ENCODE data around the gene RBFOX1.

RBFOX1 gene

DNA sequence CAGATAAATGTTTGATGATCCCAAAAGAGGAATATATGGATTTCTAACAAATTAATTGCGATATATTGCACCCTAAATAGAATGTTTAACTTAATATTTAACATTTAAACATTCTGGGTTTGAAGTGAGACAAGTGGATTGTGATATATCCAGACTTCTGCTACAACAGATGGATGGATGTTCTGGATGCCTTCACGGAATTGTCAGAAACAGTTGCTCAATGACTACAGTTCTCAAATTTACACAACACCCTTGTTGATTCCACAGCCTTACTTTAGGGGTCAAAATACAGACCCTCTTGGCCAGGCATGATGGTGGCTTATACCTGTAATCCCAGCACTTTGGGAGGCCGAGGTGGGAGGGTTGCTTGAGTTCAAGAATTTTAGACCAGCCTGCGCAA lies 250.8 kb downstream of the RBFOX1 start:
- TF ChIP-seq, protein P1, sequence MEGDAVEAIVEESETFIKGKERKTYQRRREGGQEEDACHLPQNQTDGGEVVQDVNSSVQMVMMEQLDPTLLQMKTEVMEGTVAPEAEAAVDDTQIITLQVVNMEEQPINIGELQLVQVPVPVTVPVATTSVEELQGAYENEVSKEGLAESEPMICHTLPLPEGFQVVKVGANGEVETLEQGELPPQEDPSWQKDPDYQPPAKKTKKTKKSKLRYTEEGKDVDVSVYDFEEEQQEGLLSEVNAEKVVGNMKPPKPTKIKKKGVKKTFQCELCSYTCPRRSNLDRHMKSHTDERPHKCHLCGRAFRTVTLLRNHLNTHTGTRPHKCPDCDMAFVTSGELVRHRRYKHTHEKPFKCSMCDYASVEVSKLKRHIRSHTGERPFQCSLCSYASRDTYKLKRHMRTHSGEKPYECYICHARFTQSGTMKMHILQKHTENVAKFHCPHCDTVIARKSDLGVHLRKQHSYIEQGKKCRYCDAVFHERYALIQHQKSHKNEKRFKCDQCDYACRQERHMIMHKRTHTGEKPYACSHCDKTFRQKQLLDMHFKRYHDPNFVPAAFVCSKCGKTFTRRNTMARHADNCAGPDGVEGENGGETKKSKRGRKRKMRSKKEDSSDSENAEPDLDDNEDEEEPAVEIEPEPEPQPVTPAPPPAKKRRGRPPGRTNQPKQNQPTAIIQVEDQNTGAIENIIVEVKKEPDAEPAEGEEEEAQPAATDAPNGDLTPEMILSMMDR (IDR thresholded peaks at IDR 0.05): no peak
- TF ChIP-seq ZFX (IDR thresholded peaks at IDR 0.05; ENCODE audit: borderline replicate concordance): no peak
- H3K27ac ChIP-seq: no peak overlapping the region

GRCh38 chr16:7584561-7584960 lies 251.9 kb downstream of the RBFOX1 start:
- TF ChIP-seq ZFX (IDR thresholded peaks at IDR 0.05; ENCODE audit: borderline replicate concordance): no peak
- TF ChIP-seq, protein P1 (IDR thresholded peaks at IDR 0.05): no peak

GRCh38 chr16:7585705-7586104 lies 253.1 kb downstream of the RBFOX1 start:
- no peak overlapping the region for H3K27ac ChIP-seq
- TF ChIP-seq, protein P1 (IDR thresholded peaks at IDR 0.05): no peak
- TF ChIP-seq ZFX (IDR thresholded peaks at IDR 0.05; ENCODE audit: borderline replicate concordance): no peak

More at GRCh38 chr16:7584561-7584960, 251.9 kb downstream of the RBFOX1 start:
- no peak overlapping the region for H3K27ac ChIP-seq

GRCh38 chr16:7590934-7591333 lies 258.3 kb downstream of the RBFOX1 start:
- TF ChIP-seq ZFX (IDR thresholded peaks at IDR 0.05; ENCODE audit: borderline replicate concordance): no peak
- TF ChIP-seq, protein P1 (IDR thresholded peaks at IDR 0.05): no peak

DNA sequence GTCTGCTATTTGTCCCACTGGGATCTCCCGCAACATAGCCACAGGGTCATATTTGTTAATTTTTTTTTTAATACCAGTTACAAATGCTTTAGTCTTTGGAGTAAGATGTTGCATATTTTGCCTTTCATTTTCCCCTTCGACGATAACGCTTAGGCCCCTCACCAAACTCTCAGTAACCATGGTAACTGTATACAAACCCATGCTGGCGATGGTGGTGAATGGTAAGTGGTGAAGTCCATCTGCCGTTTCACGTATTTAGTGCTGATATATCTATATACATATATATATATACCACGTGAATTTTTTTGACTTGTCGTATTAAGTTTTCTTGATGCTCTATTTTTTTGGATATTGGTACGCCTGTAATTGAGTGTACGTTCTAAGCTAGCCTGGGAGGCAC lies 263.7 kb downstream of the RBFOX1 start:
- TF ChIP-seq, protein P1 (IDR thresholded peaks at IDR 0.05): no peak
- no peak for TF ChIP-seq ZFX (IDR thresholded peaks at IDR 0.05; ENCODE audit: borderline replicate concordance)
- H3K27ac ChIP-seq: no peak overlapping the region

More at GRCh38 chr16:7590934-7591333, 258.3 kb downstream of the RBFOX1 start:
- no peak overlapping the region for H3K27ac ChIP-seq

GRCh38 chr16:7597677-7598076 lies 265.0 kb downstream of the RBFOX1 start:
- no peak overlapping the region for H3K27ac ChIP-seq
- TF ChIP-seq, protein P1 (IDR thresholded peaks at IDR 0.05): no peak
- no peak for TF ChIP-seq ZFX (IDR thresholded peaks at IDR 0.05; ENCODE audit: borderline replicate concordance)

DNA sequence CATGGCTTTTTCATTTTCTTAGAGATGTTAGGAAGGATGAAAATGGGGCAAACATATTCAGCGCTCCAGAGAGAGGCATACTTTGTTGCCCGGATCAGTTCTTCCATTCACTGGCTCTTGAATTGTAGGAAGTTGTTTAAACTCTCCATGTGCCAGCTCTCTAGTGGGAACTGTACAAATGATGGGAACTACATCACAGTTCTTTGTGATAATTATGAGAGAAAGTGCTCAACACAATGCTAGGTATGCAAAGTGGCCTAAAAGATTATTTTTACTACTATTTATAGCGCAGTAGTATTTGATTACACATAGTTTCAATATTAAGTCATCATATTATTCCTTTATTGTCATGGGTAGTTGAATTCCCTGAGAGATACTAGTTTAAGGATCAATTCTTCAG lies 268.5 kb downstream of the RBFOX1 start:
- TF ChIP-seq, protein P1 (IDR thresholded peaks at IDR 0.05): no peak
- no peak for TF ChIP-seq ZFX (IDR thresholded peaks at IDR 0.05; ENCODE audit: borderline replicate concordance)
- H3K27ac ChIP-seq: no peak overlapping the region
